Measurements from ENCODE around the gene GADD45B.
A peak's percentile ranks its signal among the peaks of the same experiment; 100 is the strongest.
"Not testable (repeated sequence)": the region's sequence is repeated elsewhere in the genome, so short reads cannot be mapped to it uniquely, and the experiment has no call there.

Gene GADD45B

GRCh38 chr19:2469915-2470200, 6.1 kb upstream of the GADD45B start:
- not testable (repeated sequence) for DNase-seq

GRCh38 chr19:2474232-2475017, 1.5 kb upstream of the GADD45B start:
- peak; percentile 96 for DNase-seq

- peak; percentile 68 for DNase-seq
Measured at GRCh38 chr19:2475018-2475701, 767 bp upstream of the GADD45B start.

GRCh38 chr19:2476451-2477140, 669 bp downstream of the GADD45B start:
- DNase-seq = peak; percentile 88

- DNase-seq = no peak
Measured at GRCh38 chr19:2477141-2477710, 1.3 kb downstream of the GADD45B start.

- DNase-seq = peak; percentile 53
Measured at GRCh38 chr19:2477732-2478191, 1.8 kb downstream of the GADD45B start.

- peak; percentile 58 for DNase-seq
Measured at GRCh38 chr19:2478278-2478755, 2.4 kb downstream of the GADD45B start.

GRCh38 chr19:2478756-2479555, 3.0 kb downstream of the GADD45B start:
- peak; percentile 89 for DNase-seq

- DNase-seq = no peak
Measured at GRCh38 chr19:2479556-2480194, 3.7 kb downstream of the GADD45B start.

GRCh38 chr19:2481466-2481865, 5.5 kb downstream of the GADD45B start:
- peak; percentile 34 for DNase-seq

- no peak for DNase-seq
Measured at GRCh38 chr19:2482354-2483038, 6.6 kb downstream of the GADD45B start.

- DNase-seq = no peak
Measured at GRCh38 chr19:2483084-2483483, 7.2 kb downstream of the GADD45B start.

GRCh38 chr19:2483484-2484151, 7.7 kb downstream of the GADD45B start:
- DNase-seq = no peak

GRCh38 chr19:2484178-2484937, 8.4 kb downstream of the GADD45B start:
- DNase-seq = no peak

- no peak for DNase-seq
Measured at GRCh38 chr19:2485428-2485827, 9.5 kb downstream of the GADD45B start.

- no peak for DNase-seq
Measured at GRCh38 chr19:2487090-2487489, 11.2 kb downstream of the GADD45B start.

- DNase-seq = peak; percentile 47
Measured at GRCh38 chr19:2487842-2488241, 11.9 kb downstream of the GADD45B start.

GRCh38 chr19:2488405-2488941, 12.5 kb downstream of the GADD45B start:
- peak; percentile 33 for DNase-seq

All from fibroblast of skin of scalp (primary cell).